GM12801 (cell line): Measurements from ENCODE around the gene EVA1A.

Source experiments
- CTCF ChIP-seq: IDR thresholded peaks from one replicate; pipeline ENCODE4 v1.5.1; 2011; ENCODE audit warnings: control low read depth; ENCODE audit not compliant: insufficient read length; ENCODE audit errors: extremely low read depth

The EVA1A gene

GRCh38 chr2:75586971-75587370, 26.2 kb upstream of the EVA1A start:
- TF ChIP-seq CTCF: no peak

- no peak for TF ChIP-seq CTCF
Observed at GRCh38 chr2:75582840-75583239, 22.1 kb upstream of the EVA1A start.

- TF ChIP-seq CTCF: no peak
Observed at GRCh38 chr2:75580606-75581005, 19.9 kb upstream of the EVA1A start.

- TF ChIP-seq CTCF: no peak
Observed at GRCh38 chr2:75580156-75580555, 19.4 kb upstream of the EVA1A start.

GRCh38 chr2:75579186-75579585, 18.4 kb upstream of the EVA1A start:
- TF ChIP-seq CTCF: no peak

- TF ChIP-seq CTCF: no peak
Observed at GRCh38 chr2:75577280-75577679, 16.5 kb upstream of the EVA1A start.

GRCh38 chr2:75574106-75574505, 13.4 kb upstream of the EVA1A start:
- TF ChIP-seq CTCF: no peak
